ENCODE measurements around the gene DPPA4.
"Not testable (repeated sequence)": the region's sequence is repeated elsewhere in the genome, so short reads cannot be mapped to it uniquely, and the experiment has no call there.

DPPA4 gene

DNA sequence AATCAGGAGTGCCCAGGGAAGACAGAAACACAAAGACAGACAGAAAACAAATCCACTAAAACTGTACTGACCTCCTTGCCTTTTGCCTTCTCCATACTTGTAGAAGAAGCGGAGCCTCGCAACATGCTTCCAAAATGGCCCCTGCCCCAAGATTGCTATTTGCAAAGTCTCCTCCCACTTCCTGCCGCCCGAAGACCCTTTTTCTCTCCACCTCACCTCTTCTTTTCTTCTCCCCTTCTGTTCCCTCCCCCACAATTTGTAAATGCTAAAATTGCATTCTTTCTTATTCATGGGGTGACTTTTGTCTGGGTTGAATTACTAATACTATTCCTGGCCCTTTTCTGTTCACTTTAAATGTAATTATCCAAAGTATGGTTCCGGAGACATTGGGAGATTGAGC lies at the start of gene DPPA4:
Gene DPPA4, minus strand, starts transcription at position 154 of the 400 bp plus-strand sequence. Its CDS starts 29 bp downstream, at position 125.
- no peak within 1 kb of the TSS; the same call in 1 of the 2 replicates for H3K4me3 ChIP-seq (ENCODE audit: low read length)
- TF ChIP-seq ZNF274 (IDR thresholded peaks at IDR 0.05; ENCODE audit: low read depth, low read length), result no peak

DNA sequence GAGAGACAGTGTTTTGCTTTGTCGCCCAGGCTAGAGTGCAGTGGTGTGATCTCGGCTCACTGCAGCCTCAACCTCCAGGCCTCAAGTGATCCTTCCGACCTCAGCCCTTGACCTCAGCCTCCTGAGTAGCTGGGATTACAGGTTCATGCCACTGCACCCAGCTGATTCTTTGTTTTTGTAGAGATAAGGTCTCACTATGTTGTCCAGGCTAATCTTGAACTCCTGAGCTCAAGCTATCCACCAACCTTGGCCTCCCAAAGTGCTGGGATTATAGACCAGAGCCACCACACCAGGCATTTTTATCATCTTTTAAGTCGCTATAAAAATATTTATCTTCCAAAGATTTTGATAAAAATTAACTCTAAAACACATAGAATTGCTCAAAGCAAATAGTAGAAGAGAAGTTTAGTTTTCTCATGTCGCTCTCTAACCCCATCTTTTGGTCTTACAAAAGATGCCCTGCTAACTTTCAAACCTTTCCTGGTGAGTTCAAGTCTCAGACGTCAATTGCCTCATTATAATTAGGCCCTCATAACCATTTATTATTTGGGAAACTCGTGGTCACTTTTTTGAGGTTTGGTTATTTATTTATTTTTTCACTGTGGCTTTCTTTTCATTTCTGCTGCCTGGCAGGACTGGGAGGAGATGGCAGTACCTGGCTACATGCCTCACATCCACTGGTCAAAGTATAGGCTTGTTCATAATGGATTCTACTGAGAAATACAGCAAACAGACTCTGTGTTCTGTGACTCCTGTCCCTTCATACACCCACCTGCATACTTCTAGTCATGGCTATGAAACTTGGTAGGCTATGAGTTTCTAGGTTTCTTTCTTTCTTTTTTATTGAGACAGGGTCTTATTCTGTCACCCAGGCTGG lies 48.3 kb upstream of the DPPA4 start:
- TF ChIP-seq ZNF274 (IDR thresholded peaks at IDR 0.05; ENCODE audit: low read depth, low read length), result no peak
- H3K4me3 ChIP-seq (ENCODE audit: low read length), result no peak overlapping the region

- no peak overlapping the region for H3K4me3 ChIP-seq (ENCODE audit: low read length)
- no peak for TF ChIP-seq ZNF274 (IDR thresholded peaks at IDR 0.05; ENCODE audit: low read depth, low read length)
Observed at GRCh38 chr3:109384164-109384563, 46.8 kb upstream of the DPPA4 start.

DNA sequence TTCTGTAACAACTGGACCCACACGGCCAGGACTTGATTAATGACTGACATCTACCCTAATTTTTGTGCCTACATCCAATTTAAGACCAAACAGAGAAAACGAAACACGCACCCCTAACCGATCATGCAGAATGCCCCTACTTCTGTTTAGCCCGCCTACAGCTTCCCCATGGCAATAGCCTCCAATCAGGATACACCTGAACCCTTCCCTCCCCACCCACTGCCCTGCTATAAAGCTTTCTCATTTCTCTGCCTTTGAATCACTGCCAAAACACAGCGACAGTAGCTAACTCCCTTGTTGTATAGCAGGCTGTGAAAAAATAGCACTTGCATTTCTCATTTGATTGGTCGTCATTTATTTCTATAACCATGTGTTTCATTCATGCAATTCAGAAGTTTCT lies 45.2 kb upstream of the DPPA4 start:
- no peak overlapping the region for H3K4me3 ChIP-seq (ENCODE audit: low read length)
- no peak for TF ChIP-seq ZNF274 (IDR thresholded peaks at IDR 0.05; ENCODE audit: low read depth, low read length)

DNA sequence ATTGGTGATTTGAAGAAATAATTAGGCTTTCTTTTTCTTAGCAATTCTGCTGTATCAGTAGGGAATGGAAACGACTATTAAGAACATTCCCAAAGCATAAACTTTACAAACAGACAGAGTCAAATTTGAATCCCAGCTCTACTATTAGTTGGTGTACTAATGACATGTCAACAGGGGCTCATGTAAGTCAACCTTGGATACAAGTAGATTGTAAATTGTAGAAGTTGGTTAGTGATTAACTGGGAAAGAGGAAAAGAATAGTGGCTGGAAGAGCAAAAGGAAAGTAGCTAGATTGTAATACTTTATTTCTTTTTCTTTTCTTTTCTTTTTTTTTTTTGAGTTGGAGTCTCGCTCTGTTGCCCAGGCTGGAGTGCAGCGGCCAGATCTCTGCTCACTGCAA lies 38.6 kb upstream of the DPPA4 start:
- no peak overlapping the region for H3K4me3 ChIP-seq (ENCODE audit: low read length)
- no peak for TF ChIP-seq ZNF274 (IDR thresholded peaks at IDR 0.05; ENCODE audit: low read depth, low read length)

DNA sequence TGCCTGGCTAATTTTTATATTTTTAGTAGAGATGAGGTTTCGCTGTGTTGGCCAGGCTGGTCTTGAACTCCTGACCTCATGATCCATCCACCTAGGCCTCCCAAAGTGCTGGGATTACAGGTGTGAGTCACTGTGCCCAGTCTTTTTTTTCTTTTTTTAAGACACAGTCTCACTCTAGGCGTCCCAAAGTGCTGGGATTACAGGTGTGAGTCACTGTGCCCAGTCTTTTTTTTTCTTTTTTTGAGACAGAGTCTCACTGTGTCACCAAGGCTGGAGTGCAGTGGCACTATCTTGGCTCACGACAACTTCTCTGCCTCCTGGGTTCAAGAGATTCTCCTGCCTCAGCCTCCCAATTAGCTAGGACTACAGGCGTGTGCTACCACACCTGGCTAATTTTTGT lies 37.1 kb upstream of the DPPA4 start:
- not testable (repeated sequence) for H3K4me3 ChIP-seq (ENCODE audit: low read length)

- TF ChIP-seq ZNF274 (IDR thresholded peaks at IDR 0.05; ENCODE audit: low read depth, low read length), result no peak
Observed at GRCh38 chr3:109373933-109374332, 36.6 kb upstream of the DPPA4 start.

GRCh38 chr3:109372639-109373038 lies 35.3 kb upstream of the DPPA4 start:
- H3K4me3 ChIP-seq (ENCODE audit: low read length), result no peak overlapping the region
- no peak for TF ChIP-seq ZNF274 (IDR thresholded peaks at IDR 0.05; ENCODE audit: low read depth, low read length)

More at GRCh38 chr3:109373933-109374332, 36.6 kb upstream of the DPPA4 start:
- no peak overlapping the region for H3K4me3 ChIP-seq (ENCODE audit: low read length)

DNA sequence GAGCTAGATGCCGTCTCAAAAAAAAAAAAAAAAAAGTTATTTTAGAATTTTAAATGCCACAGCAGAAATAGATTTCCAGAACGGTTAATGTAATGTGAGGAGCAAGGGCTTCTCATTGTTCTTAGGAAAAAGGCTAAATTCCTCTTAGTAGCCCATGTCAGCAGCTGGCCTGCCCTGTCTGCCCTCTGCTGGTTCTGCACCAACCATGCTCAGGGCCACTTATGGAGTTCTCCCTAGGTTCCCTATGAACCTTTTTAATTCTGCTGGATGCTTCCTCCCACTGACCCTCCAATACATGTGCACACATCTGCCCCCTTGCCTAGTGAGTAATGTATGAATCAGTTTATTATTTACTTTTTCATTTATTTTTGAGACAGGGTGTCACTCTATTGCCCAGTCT lies 32.2 kb upstream of the DPPA4 start:
- no peak for TF ChIP-seq ZNF274 (IDR thresholded peaks at IDR 0.05; ENCODE audit: low read depth, low read length)
- no peak overlapping the region for H3K4me3 ChIP-seq (ENCODE audit: low read length)

GRCh38 chr3:109364088-109364487 lies 26.7 kb upstream of the DPPA4 start:
- TF ChIP-seq ZNF274 (IDR thresholded peaks at IDR 0.05; ENCODE audit: low read depth, low read length), result no peak
- no peak overlapping the region for H3K4me3 ChIP-seq (ENCODE audit: low read length)

DNA sequence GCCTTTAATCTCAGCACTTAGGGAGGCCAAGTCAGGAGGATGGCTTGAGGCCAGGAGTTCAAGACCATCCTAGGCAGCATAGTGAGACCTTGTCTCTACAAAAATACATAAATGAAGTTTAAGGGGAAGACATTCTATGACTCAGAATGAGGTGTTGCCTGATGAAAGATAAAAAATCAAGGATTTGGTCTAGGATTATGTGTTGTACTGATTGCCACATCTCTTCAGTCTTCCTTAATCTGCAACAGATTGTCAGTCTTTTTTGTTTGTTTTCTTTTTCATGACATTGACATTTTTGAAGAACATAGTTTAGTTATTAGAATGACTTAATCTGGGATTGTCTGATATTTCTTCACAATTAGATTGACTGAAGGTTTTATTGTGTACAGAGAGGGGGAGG lies 26.3 kb upstream of the DPPA4 start:
- TF ChIP-seq ZNF274 (IDR thresholded peaks at IDR 0.05; ENCODE audit: low read depth, low read length), result no peak
- no peak overlapping the region for H3K4me3 ChIP-seq (ENCODE audit: low read length)

GRCh38 chr3:109362823-109363222 lies 25.5 kb upstream of the DPPA4 start:
- H3K4me3 ChIP-seq (ENCODE audit: low read length), result no peak overlapping the region
- no peak for TF ChIP-seq ZNF274 (IDR thresholded peaks at IDR 0.05; ENCODE audit: low read depth, low read length)

DNA sequence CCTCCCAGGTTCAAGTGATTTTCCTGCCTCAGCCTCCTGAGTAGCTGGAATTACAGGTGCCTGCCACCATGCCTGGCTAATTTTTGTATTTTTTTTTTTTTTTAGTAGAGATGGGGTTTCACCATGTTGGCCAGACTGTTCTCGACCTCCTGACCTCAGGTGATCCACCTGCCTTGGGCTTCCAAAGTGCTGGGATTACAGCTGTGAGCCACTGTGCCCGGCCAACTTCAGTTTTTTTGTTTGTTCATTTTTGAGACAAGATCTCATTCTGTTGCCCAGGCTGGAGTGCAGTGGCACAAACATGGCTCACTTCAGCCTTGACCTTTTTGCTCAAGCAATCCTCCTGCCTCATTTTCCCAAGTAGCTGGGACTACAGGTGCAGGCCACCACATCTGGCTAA lies 21.5 kb upstream of the DPPA4 start:
- not testable (repeated sequence) for H3K4me3 ChIP-seq (ENCODE audit: low read length)

GRCh38 chr3:109356442-109357155 lies 19.3 kb upstream of the DPPA4 start:
- no peak for TF ChIP-seq ZNF274 (IDR thresholded peaks at IDR 0.05; ENCODE audit: low read depth, low read length)
- H3K4me3 ChIP-seq (ENCODE audit: low read length), result no peak overlapping the region

Data from GM08714 (cell line).